ENCODE data around the gene CYP24A1. TPM values are rescaled to one million over a fixed set of nuclear protein-coding genes. Genes with fewer than 3 reads are reported as not detected.

Gene CYP24A1
- total and polyA plus RNA-seq, 2 of the 8 experiments (the other 6 are each of a cell fraction or from before 2014, with no cell fraction given): not detected

- Histone ChIP-seq H2AFZ (ENCODE audit: low read length) (no peak overlapping the region), H3K4me2 (ENCODE audit: insufficient read depth in 1 of 2, low read depth in 2 of 2, low read length in 2 of 2) (no peak overlapping the region), H3K4me3 (ENCODE audit: extremely low read depth in 1 of 4, insufficient read depth in 2 of 4, low read depth in 3 of 4, low read length in 4 of 4) (no peak overlapping the region), H3K79me2 (ENCODE audit: control insufficient read depth in 1 of 2, insufficient read depth in 2 of 2, low read length in 2 of 2) (no peaks in the 10 kb centered on the region), H4K91ac (replicated peaks; ENCODE audit: insufficient read length, low read length) (no peak overlapping the region), H3K56ac (replicated peaks; ENCODE audit: insufficient read length, low read depth, low read length) (no peak overlapping the region), H4K5ac (ENCODE audit: insufficient read length, low read depth, low read length) (no peak overlapping the region), H3K4me1 (replicated peaks in 1 of 4; ENCODE audit: control insufficient read depth in 3 of 4, insufficient read depth in 4 of 4, low read length in 3 of 4) (no peaks in the 10 kb centered on the region), H4K20me1 (replicated peaks in 1 of 2; ENCODE audit: control insufficient read depth in 1 of 2, insufficient read depth in 2 of 2, low read length in 2 of 2) (no peaks in the 10 kb centered on the region), H3K79me1 (ENCODE audit: low read depth, low read length) (no peaks in the 10 kb centered on the region), H2BK120ac (replicated peaks; ENCODE audit: low read depth, low read length) (no peak overlapping the region), H4K8ac (ENCODE audit: extremely low read depth, insufficient read depth, low read length) (no peak overlapping the region), H2BK12ac (ENCODE audit: low read depth, low read length) (no peak overlapping the region), H3K9me3 (ENCODE audit: insufficient read depth in 2 of 2, low read depth in 1 of 2, low read length in 1 of 2) (no peaks in the 10 kb centered on the region), H2BK15ac (ENCODE audit: low read length) (no peak overlapping the region), H3K23ac (ENCODE audit: insufficient read length) (no peak overlapping the region), H3K27ac (ENCODE audit: low read depth, low read length) (no peak overlapping the region), H3K14ac (ENCODE audit: insufficient read length) (no peak overlapping the region), H2BK5ac (ENCODE audit: low read depth, low read length) (no peak overlapping the region), H3K36me3 (ENCODE audit: control insufficient read depth in 2 of 4, insufficient read depth in 4 of 4, low read length in 3 of 4) (no peaks in the 10 kb centered on the region), H2AK5ac (ENCODE audit: low read depth, low read length) (no peak overlapping the region), H3K27me3 (replicated peaks in 1 of 4; ENCODE audit: control insufficient read depth in 3 of 4, extremely low read depth in 1 of 4, insufficient read depth in 3 of 4, low read length in 3 of 4) (no peaks in the 10 kb centered on the region), H3K9ac (replicated peaks in 1 of 4; ENCODE audit: extremely low read depth in 1 of 4, low read depth in 3 of 4, low read length in 3 of 4) (no peak overlapping the region), H2BK20ac (ENCODE audit: low read length) (no peak overlapping the region), H3K23me2 (ENCODE audit: low read depth, low read length) (no peaks in the 10 kb centered on the region; the same call in 1 of the 2 replicates), H3K4ac (replicated peaks; ENCODE audit: insufficient read length, low read depth, low read length) (no peak overlapping the region), H3K18ac (ENCODE audit: extremely low read depth, low read length) (no peak overlapping the region)
- 83% methylated on average over 4 of the region's 4 CpGs; no CpG with 5 or more reads in 1 of the 2 experiments for WGBS, 2 experiments (ENCODE audit: extremely low coverage in 1 of 2, insufficient coverage in 1 of 2, insufficient read length in 1 of 2, insufficient replicate concordance in 2 of 2, low coverage in 1 of 2, low lambda C conversion rate in 2 of 2, missing lambda C conversion rate in 1 of 2)
- ChIA-PET POLR2A (ENCODE audit: partially characterized antibody) (no interaction called here), CTCF (ENCODE audit: partially characterized antibody) (interaction anchor here (1.8 kb wide), 1 partner anchor 8 kb away, joined by 11 read pairs; no protein-coding TSS in a partner anchor)
- FAIRE-seq (no peak), DNase-seq (ENCODE audit: low read depth in 1 of 2, low spot score in 2 of 2) (no peak)
- no peak for TF ChIP-seq CBX8 (IDR thresholded peaks at IDR 0.05; ENCODE audit: borderline replicate concordance, low read depth, low read length)
These were observed 61.4 kb downstream of the CYP24A1 start for GRCh38 chr20:54112221-54112884.
